Measurements from ENCODE around the gene OOSP3. TPM values are rescaled to one million over a fixed set of nuclear protein-coding genes. Genes with fewer than 3 reads are reported as not detected.
"Not testable (repeated sequence)": the region's sequence is repeated elsewhere in the genome, so short reads cannot be mapped to it uniquely, and the experiment has no call there.

Gene OOSP3
- polyA plus RNA-seq, 1 of the 3 experiments (the other 2 are of a cell fraction) = not detected

GRCh38 chr11:59900366-59901126 lies 22.0 kb downstream of the OOSP3 start:
- Histone ChIP-seq H3K27me3 (ENCODE audit: insufficient read depth) (no peaks in the 10 kb centered on the region; the same call in 1 of the 2 replicates), H3K4me3 (ENCODE audit: low read depth in 2 of 2, low read length in 1 of 2) (no peak overlapping the region), H3K4me2 (peak overlapping the region; percentile 36; the same call in 1 of the 2 replicates)

GRCh38 chr11:59901306-59901705 lies 22.7 kb downstream of the OOSP3 start:
- no peaks in the 10 kb centered on the region for H3K79me2 ChIP-seq (ENCODE audit: insufficient read depth)
- H3K9me2 ChIP-seq = no peaks in the 10 kb centered on the region
- H3K27ac ChIP-seq (ENCODE audit: low read depth in 2 of 2, low read length in 1 of 2) = peak overlapping the region in 1 of 2 experiments; percentile 42; a peak in 1 of 4 replicates
- H4K20me1 ChIP-seq (ENCODE audit: insufficient read depth) = no peaks in the 10 kb centered on the region
- peak overlapping the region; percentile 12; the same call in 1 of the 2 replicates for H3K9ac ChIP-seq
- H3K4me2 ChIP-seq = peak overlapping the region; percentile 36; the same call in 1 of the 2 replicates
- no peaks in the 10 kb centered on the region for H3K9me3 ChIP-seq
- H3K4me3 ChIP-seq (ENCODE audit: low read depth in 2 of 2, low read length in 1 of 2) = peak overlapping the region in 1 of 2 experiments; percentile 31; a peak in 1 of 4 replicates
- POLR2A ChIA-PET = no interaction called here
- peaks cover 0 to 4% of the 10 kb centered on the region in 2 experiments; a peak in 1 of 4 replicates for H3K4me1 ChIP-seq (ENCODE audit: control insufficient read depth in 1 of 2, insufficient read depth in 2 of 2, low read depth in 1 of 2, low read length in 1 of 2)
- no peak for DNase-seq
- peak overlapping the region; percentile 57; the same call in 1 of the 2 replicates for H2AFZ ChIP-seq (ENCODE audit: low read depth)
- no peak for TF ChIP-seq ZBTB33 (IDR thresholded peaks at IDR 0.05; ENCODE audit: borderline replicate concordance, low read depth)
- no peak for TF ChIP-seq NRF1 (IDR thresholded peaks at IDR 0.05; ENCODE audit: low read depth, low read length)
- peak; percentile 16; the same call in 1 of the 2 replicates for TF ChIP-seq GABPA (IDR thresholded peaks at IDR 0.05; ENCODE audit: low read depth)
- CTCF ChIA-PET = interaction anchor here (0.6 to 0.9 kb wide), 3 partner anchors 18 to 1156 kb away, joined by 3 to 4 read pairs (median 3); no protein-coding TSS in a partner anchor
- no peaks in the 10 kb centered on the region; the same call in 1 of the 2 replicates for H3K27me3 ChIP-seq (ENCODE audit: insufficient read depth)
- H3F3A ChIP-seq (replicated peaks; ENCODE audit: insufficient read depth) = no peaks in the 10 kb centered on the region
- 12% methylated on average over 1 of the region's 1 CpG for WGBS (ENCODE audit: low lambda C conversion rate)
- no peaks in the 10 kb centered on the region for H3K36me3 ChIP-seq (replicated peaks in 1 of 2; ENCODE audit: control insufficient read depth in 1 of 2, insufficient read depth in 2 of 2, low read length in 1 of 2)

More at GRCh38 chr11:59900366-59901126, 22.0 kb downstream of the OOSP3 start:
- Histone ChIP-seq H2AFZ (ENCODE audit: low read depth) (peak overlapping the region; percentile 4; the same call in 1 of the 2 replicates), H4K20me1 (ENCODE audit: insufficient read depth) (no peaks in the 10 kb centered on the region), H3F3A (replicated peaks; ENCODE audit: insufficient read depth) (no peaks in the 10 kb centered on the region), H3K9me3 (no peaks in the 10 kb centered on the region), H3K36me3 (replicated peaks in 1 of 2; ENCODE audit: control insufficient read depth in 1 of 2, insufficient read depth in 2 of 2, low read length in 1 of 2) (no peaks in the 10 kb centered on the region), H3K9me2 (no peaks in the 10 kb centered on the region), H3K9ac (no peak overlapping the region), H3K4me1 (ENCODE audit: control insufficient read depth in 1 of 2, insufficient read depth in 2 of 2, low read depth in 1 of 2, low read length in 1 of 2) (peaks cover 0 to 4% of the 10 kb centered on the region in 2 experiments; a peak in 1 of 4 replicates), H3K27ac (ENCODE audit: low read depth in 2 of 2, low read length in 1 of 2) (peak overlapping the region in 1 of 2 experiments; percentile 42; a peak in 1 of 4 replicates), H3K79me2 (ENCODE audit: insufficient read depth) (no peaks in the 10 kb centered on the region)
- 23% methylated on average over 6 of the region's 6 CpGs for WGBS (ENCODE audit: low lambda C conversion rate)
- no peak for TF ChIP-seq POLR2AphosphoS5 (IDR thresholded peaks at IDR 0.05; ENCODE audit: low read depth, low read length)
- TF ChIP-seq RXRA (IDR thresholded peaks at IDR 0.05; ENCODE audit: borderline replicate concordance, low read depth) = no peak
- TF ChIP-seq ZBTB33 (IDR thresholded peaks at IDR 0.05; ENCODE audit: borderline replicate concordance, low read depth) = no peak
- no peak for TF ChIP-seq RFX5 (IDR thresholded peaks at IDR 0.05; ENCODE audit: low read length)
- TF ChIP-seq FOXM1 (IDR thresholded peaks at IDR 0.05; ENCODE audit: low read depth) = no peak
- no peak for TF ChIP-seq EZH2phosphoT487 (IDR thresholded peaks at IDR 0.05; ENCODE audit: borderline replicate concordance, low read depth)
- TF ChIP-seq TEAD4 (IDR thresholded peaks at IDR 0.05; ENCODE audit: borderline replicate concordance, insufficient read depth) = no peak
- TF ChIP-seq TCF12 (IDR thresholded peaks at IDR 0.05) = no peak
- no peak for TF ChIP-seq NRF1 (IDR thresholded peaks at IDR 0.05; ENCODE audit: low read depth, low read length)
- no peak for TF ChIP-seq MAX (IDR thresholded peaks at IDR 0.05; ENCODE audit: low read depth)
- no peak for TF ChIP-seq FOXJ3 (CRISPR knock-in tag; IDR thresholded peaks at IDR 0.05)
- no peak for TF ChIP-seq MXI1 (IDR thresholded peaks at IDR 0.05; ENCODE audit: low read depth, low read length)
- TF ChIP-seq TAF1 (IDR thresholded peaks at IDR 0.05; ENCODE audit: borderline replicate concordance, low read depth, low read length) = no peak
- no peak for TF ChIP-seq EP300 (IDR thresholded peaks at IDR 0.05; ENCODE audit: borderline replicate concordance in 1 of 2, low read depth in 1 of 2, low read length in 1 of 2)
- TF ChIP-seq GABPA (IDR thresholded peaks at IDR 0.05; ENCODE audit: low read depth) = no peak
- no peak for TF ChIP-seq RAD21 (IDR thresholded peaks at IDR 0.05; ENCODE audit: low read length)
- ChIA-PET POLR2A (no interaction called here), CTCF (interaction anchor here (0.6 to 0.9 kb wide), 2 partner anchors 18 to 1155 kb away, joined by 3 to 4 read pairs; no protein-coding TSS in a partner anchor)
- no peak for DNase-seq

- H3K27ac ChIP-seq (ENCODE audit: low read depth in 2 of 2, low read length in 1 of 2); H3K36me3 ChIP-seq (replicated peaks in 1 of 2; ENCODE audit: control insufficient read depth in 1 of 2, insufficient read depth in 2 of 2, low read length in 1 of 2); H3K9ac ChIP-seq; H3K9me3 ChIP-seq; H3K79me2 ChIP-seq (ENCODE audit: insufficient read depth); H3F3A ChIP-seq (replicated peaks; ENCODE audit: insufficient read depth); DNase-seq; H2AFZ ChIP-seq (ENCODE audit: low read depth); H3K4me2 ChIP-seq; H3K9me2 ChIP-seq; H4K20me1 ChIP-seq (ENCODE audit: insufficient read depth); H3K4me3 ChIP-seq (ENCODE audit: low read depth in 2 of 2, low read length in 1 of 2); POLR2A ChIA-PET; H3K27me3 ChIP-seq (ENCODE audit: insufficient read depth); H3K4me1 ChIP-seq (ENCODE audit: control insufficient read depth in 1 of 2, insufficient read depth in 2 of 2, low read depth in 1 of 2, low read length in 1 of 2): not testable (repeated sequence)
- CTCF ChIA-PET = interaction anchor here (0.8 kb wide), 1 partner anchor 79 kb away, joined by 3 read pairs; no protein-coding TSS in a partner anchor
- 25% methylated on average over 2 of the region's 2 CpGs for WGBS (ENCODE audit: low lambda C conversion rate)
Observed at GRCh38 chr11:59903569-59903968, 25.0 kb downstream of the OOSP3 start.
